AG04450 (cell line): ENCODE results near the gene MOB3A. TPM values are rescaled to one million over a fixed set of nuclear protein-coding genes. Genes with fewer than 3 reads are reported as not detected.

ENCODE experiments used
- CTCF ChIA-PET: fragments of 300-600, 350-600 bp; formaldehyde crosslinking; extraction: SDS; loops from one replicate; lab custom pipeline; 2022; ENCODE audit warnings: antibody characterized with exemption, inconsistent platforms; lab: Charles Lee
- POLR2A ChIA-PET: fragments of 350-600 bp; formaldehyde crosslinking; extraction: SDS; loops from one replicate; lab custom pipeline; 2021; ENCODE audit warnings: antibody characterized with exemption, inconsistent platforms; lab: Yijun Ruan, JAX
- DNase-seq: peaks from one replicate; pipeline ENCODE4 v3.0.0-alpha.2; 2011; ENCODE audit warnings: low read depth, low spot score
- H3K27ac ChIP-seq: one replicate; pipeline ENCODE4 v1.5.1; 2012; ENCODE audit warnings: low read depth, low read length, control low read depth
- H3K27me3 ChIP-seq: one replicate; pipeline ENCODE4 v1.6.0; 2012; ENCODE audit warnings: low read length; ENCODE audit not compliant: control insufficient read depth, insufficient read depth
- H3K4me3 ChIP-seq: 2 replicates; pipeline ENCODE4 v1.5.1; 2011; ENCODE audit warnings: mild to moderate bottlenecking, low read depth, low read length, control low read depth
- H3K9me3 ChIP-seq: 2 replicates; pipeline ENCODE4 v1.5.1; 2012; ENCODE audit warnings: low read length; ENCODE audit not compliant: control insufficient read depth, insufficient read depth
- CTCF ChIP-seq: IDR thresholded peaks from 2 replicates; pipeline ENCODE4 v1.5.1; 2011; ENCODE audit warnings: low read depth, low read length, control low read depth, inconsistent platforms
- polyA plus RNA-seq: library from polyadenylated mRNA; depleted of rRNA; stranded (reverse); fragments of >200 nt; gene quantifications from 2 replicates; pipeline ENCODE4 v1.2.3, GENCODE V29; 2011

Gene MOB3A
- polyA plus RNA-seq, 1 experiment, result 20.5 TPM

DNA sequence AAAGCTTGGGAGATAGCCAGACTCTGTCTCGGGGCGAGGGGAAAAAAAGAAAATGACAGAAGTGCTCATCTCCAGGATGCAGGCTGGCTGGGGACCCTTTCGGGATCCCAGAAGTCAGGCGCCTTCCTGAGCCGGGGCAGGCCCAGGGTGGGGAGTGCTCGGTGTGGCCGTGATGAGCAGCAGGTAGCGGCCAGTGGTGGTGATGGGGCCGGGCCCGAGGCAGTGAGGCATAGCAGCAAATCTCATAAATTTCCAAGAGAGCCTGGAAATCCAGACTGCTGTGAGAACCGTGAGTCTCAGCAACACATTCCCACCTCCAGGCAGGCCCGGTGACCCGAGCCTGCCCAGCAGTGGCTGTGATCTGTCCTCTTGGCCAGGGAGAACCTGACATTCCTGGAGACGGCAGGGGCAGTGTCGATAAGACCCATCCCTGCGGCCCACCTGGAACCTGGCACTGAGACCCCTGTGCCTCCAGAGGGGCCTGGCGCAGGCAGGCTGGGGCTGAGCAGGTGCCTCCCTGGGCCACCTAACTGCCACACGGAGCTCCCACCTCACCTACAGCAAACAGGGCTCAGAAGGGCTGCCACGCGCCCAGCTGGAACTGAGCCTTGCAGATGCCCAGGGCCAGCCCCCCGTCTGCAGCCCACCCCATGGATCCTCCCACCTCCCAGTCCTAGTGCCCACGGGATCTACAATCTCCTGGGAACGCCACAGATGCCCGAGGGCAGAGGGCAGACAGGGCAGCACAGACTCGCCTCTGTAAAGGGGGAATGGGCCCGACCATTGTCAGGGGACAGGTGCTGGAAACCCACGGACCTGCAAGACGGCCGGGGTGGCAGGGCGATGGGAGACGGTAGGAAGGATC is 24.0 kb upstream of the MOB3A start:
- H3K4me3 ChIP-seq, result no peak overlapping the region
- POLR2A ChIA-PET, result interaction anchor here (0.7 kb wide), 1 partner anchor 14 kb away, joined by 6 read pairs; no protein-coding TSS in a partner anchor
- CTCF ChIA-PET, result interaction anchor here (0.7 kb wide), 1 partner anchor 87 kb away, joined by 7 read pairs; no protein-coding TSS in a partner anchor

GRCh38 chr19:2118438-2118837 is 22.3 kb upstream of the MOB3A start:
- POLR2A ChIA-PET, result no interaction called here
- CTCF ChIA-PET, result no interaction called here
- DNase-seq, result no peak
- Histone ChIP-seq H3K27me3 (no peaks in the 10 kb centered on the region), H3K9me3 (no peaks in the 10 kb centered on the region; the same call in 1 of the 2 replicates), H3K27ac (no peak overlapping the region), H3K4me3 (no peak overlapping the region)
- TF ChIP-seq CTCF, result no peak

More for the DNA sequence above, 24.0 kb upstream of the MOB3A start:
- no peak for TF ChIP-seq CTCF
- no peaks in the 10 kb centered on the region for H3K27me3 ChIP-seq
- no peaks in the 10 kb centered on the region; the same call in 1 of the 2 replicates for H3K9me3 ChIP-seq
- H3K27ac ChIP-seq, result no peak overlapping the region
- no peak for DNase-seq

GRCh38 chr19:2117215-2117960 is 21.3 kb upstream of the MOB3A start:
- Histone ChIP-seq H3K9me3 (no peaks in the 10 kb centered on the region; the same call in 1 of the 2 replicates), H3K4me3 (no peak overlapping the region), H3K27me3 (no peaks in the 10 kb centered on the region), H3K27ac (no peak overlapping the region)
- TF ChIP-seq CTCF, result no peak
- POLR2A ChIA-PET, result no interaction called here
- no peak for DNase-seq
- CTCF ChIA-PET, result no interaction called here

- Histone ChIP-seq H3K9me3 (no peaks in the 10 kb centered on the region; the same call in 1 of the 2 replicates), H3K27me3 (no peaks in the 10 kb centered on the region), H3K4me3 (no peak overlapping the region), H3K27ac (no peak overlapping the region)
- POLR2A ChIA-PET, result no interaction called here
- no peak for DNase-seq
- CTCF ChIA-PET, result interaction anchor here (0.6 kb wide), 1 partner anchor 39 kb away, joined by 3 read pairs; no protein-coding TSS in a partner anchor
- no peak for TF ChIP-seq CTCF
Measured at GRCh38 chr19:2116507-2116906, 20.4 kb upstream of the MOB3A start.
